ENCODE measurements around the gene INPP5F. TPM values are rescaled to one million over a fixed set of nuclear protein-coding genes. Genes with fewer than 3 reads are reported as not detected.

Gene INPP5F
- total RNA-seq, 1 experiment from 2014 or later: 26.4 TPM

DNA sequence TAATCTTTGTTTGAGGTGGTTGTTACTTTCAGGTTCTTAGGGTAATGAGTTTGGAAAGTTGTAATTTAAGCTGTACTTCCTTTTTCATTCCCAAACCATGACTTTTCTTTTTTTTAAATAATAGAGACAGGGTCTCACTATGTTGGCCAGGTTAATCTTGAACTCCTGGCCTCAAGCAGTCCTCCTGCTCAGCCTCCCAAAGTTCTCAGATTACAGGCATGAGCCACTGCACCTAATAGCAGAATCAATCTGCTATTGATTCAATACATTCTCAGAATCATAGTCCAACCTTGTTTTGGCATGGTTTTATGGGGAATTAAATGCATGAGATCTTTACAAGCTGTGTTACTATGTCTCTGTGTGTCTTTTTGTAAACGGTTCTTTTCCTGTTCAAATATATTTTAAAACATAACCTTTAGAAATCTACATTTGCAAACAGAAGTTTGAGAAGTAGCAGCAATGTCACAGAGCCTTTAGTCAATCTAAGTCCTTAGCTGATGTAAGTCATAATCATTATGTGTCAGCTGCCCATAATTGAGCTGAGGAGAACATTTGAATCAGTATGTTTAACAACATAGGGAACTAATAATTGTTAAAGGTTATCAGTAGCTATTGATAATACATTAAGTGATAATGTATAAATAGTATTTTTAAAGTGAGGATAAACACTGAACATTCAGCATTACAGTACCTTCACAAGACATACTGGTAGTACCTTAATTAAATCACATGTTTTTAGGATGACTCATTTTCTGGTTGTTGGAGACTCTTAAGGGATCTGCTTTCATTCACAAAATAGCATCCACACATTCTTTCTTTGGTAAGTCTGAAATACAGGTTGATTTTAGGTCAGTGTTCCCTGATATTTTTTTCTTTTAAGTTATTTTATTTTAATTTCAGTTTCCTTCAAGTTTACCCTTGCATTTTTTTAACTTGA, 8.8 kb downstream of the INPP5F start:
- intact Hi-C loops (cut with micrococcal nuclease; ENCODE audit: unreplicated experiment): no loop called here
- no peaks in the 10 kb centered on the region for H3K36me3 Mint-ChIP-seq (ENCODE audit: insufficient read depth, unreplicated experiment)
- TF ChIP-seq, protein P1, sequence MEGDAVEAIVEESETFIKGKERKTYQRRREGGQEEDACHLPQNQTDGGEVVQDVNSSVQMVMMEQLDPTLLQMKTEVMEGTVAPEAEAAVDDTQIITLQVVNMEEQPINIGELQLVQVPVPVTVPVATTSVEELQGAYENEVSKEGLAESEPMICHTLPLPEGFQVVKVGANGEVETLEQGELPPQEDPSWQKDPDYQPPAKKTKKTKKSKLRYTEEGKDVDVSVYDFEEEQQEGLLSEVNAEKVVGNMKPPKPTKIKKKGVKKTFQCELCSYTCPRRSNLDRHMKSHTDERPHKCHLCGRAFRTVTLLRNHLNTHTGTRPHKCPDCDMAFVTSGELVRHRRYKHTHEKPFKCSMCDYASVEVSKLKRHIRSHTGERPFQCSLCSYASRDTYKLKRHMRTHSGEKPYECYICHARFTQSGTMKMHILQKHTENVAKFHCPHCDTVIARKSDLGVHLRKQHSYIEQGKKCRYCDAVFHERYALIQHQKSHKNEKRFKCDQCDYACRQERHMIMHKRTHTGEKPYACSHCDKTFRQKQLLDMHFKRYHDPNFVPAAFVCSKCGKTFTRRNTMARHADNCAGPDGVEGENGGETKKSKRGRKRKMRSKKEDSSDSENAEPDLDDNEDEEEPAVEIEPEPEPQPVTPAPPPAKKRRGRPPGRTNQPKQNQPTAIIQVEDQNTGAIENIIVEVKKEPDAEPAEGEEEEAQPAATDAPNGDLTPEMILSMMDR (IDR thresholded peaks at IDR 0.05; ENCODE audit: insufficient read depth in 1 of 2, low read depth in 1 of 2, low read length in 1 of 2, severe bottlenecking in 1 of 2, unreplicated experiment in 1 of 2): no peak
- H3K4me1 Mint-ChIP-seq (ENCODE audit: low read depth, unreplicated experiment): peaks cover 28% of the 10 kb centered on the region
- BruUV-seq (replicated peaks): no TSS peak
- H3K27me3 ChIP-seq (replicated peaks; ENCODE audit: control insufficient read depth, insufficient read depth, low read length): no peaks in the 10 kb centered on the region
- no peak overlapping the region for H3K4me3 Mint-ChIP-seq (ENCODE audit: unreplicated experiment)
- no peaks in the 10 kb centered on the region for H3K36me3 ChIP-seq (ENCODE audit: control insufficient read depth, insufficient read depth, low read length)
- H3K27ac Mint-ChIP-seq (ENCODE audit: unreplicated experiment): no peak overlapping the region
- peaks cover 43% of the 10 kb centered on the region for H3K4me1 ChIP-seq
- H3K4me3 ChIP-seq (ENCODE audit: low read depth, low read length): no peak overlapping the region
- no peaks in the 10 kb centered on the region for H3K27me3 Mint-ChIP-seq (ENCODE audit: insufficient read depth, unreplicated experiment)
- POLR2A ChIA-PET: interaction anchor here (2.5 kb wide), 1 partner anchor 9 kb away, joined by 14 read pairs; the partner anchor contains the start of gene INPP5F
- DNase-seq: no peak
- no peaks in the 10 kb centered on the region for H3K9me3 ChIP-seq
- H3K9me3 Mint-ChIP-seq (ENCODE audit: unreplicated experiment): no peaks in the 10 kb centered on the region
- CTCF ChIA-PET: interaction anchor here (1.0 kb wide), 1 partner anchor 9 kb away, joined by 5 read pairs; the partner anchor contains the start of gene INPP5F

DNA sequence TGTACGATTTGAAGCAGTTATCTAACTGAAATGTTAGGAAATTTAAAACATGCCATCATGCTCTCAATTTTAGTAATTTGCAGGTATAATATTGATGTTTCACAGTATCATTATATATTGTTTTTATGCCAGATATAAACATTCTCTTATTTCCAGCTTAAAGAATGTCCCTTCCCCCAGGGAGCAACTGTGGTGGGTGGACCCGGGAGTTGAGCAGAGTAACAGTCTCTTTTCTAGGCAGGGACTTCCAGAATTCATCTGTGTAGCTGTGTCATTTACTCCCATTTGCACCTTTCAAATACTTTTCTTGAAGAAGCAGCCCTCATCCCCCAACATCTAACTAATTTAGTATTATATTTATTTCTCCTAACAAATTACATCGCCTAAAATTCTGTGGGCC, 9.6 kb downstream of the INPP5F start:
- Mint-ChIP-seq H3K27ac (ENCODE audit: unreplicated experiment) (no peak overlapping the region), H3K27me3 (ENCODE audit: insufficient read depth, unreplicated experiment) (no peaks in the 10 kb centered on the region), H3K4me1 (ENCODE audit: low read depth, unreplicated experiment) (peaks cover 34% of the 10 kb centered on the region), H3K9me3 (ENCODE audit: unreplicated experiment) (no peaks in the 10 kb centered on the region), H3K36me3 (ENCODE audit: insufficient read depth, unreplicated experiment) (no peaks in the 10 kb centered on the region), H3K4me3 (ENCODE audit: unreplicated experiment) (no peak overlapping the region)
- BruUV-seq (replicated peaks): no TSS peak
- Histone ChIP-seq H3K9me3 (no peaks in the 10 kb centered on the region), H3K36me3 (ENCODE audit: control insufficient read depth, insufficient read depth, low read length) (no peaks in the 10 kb centered on the region), H3K4me3 (ENCODE audit: low read depth, low read length) (no peak overlapping the region), H3K4me1 (peaks cover 47% of the 10 kb centered on the region), H3K27me3 (replicated peaks; ENCODE audit: control insufficient read depth, insufficient read depth, low read length) (no peaks in the 10 kb centered on the region)
- no peak for DNase-seq
- TF ChIP-seq, protein P1 (IDR thresholded peaks at IDR 0.05; ENCODE audit: insufficient read depth in 1 of 2, low read depth in 1 of 2, low read length in 1 of 2, severe bottlenecking in 1 of 2, unreplicated experiment in 1 of 2): no peak
- intact Hi-C loops (cut with micrococcal nuclease; ENCODE audit: unreplicated experiment): no loop called here
- CTCF ChIA-PET: no interaction called here
- POLR2A ChIA-PET: interaction anchor here (2.5 kb wide), 1 partner anchor 10 kb away, joined by 14 read pairs; the partner anchor contains the start of gene INPP5F

DNA sequence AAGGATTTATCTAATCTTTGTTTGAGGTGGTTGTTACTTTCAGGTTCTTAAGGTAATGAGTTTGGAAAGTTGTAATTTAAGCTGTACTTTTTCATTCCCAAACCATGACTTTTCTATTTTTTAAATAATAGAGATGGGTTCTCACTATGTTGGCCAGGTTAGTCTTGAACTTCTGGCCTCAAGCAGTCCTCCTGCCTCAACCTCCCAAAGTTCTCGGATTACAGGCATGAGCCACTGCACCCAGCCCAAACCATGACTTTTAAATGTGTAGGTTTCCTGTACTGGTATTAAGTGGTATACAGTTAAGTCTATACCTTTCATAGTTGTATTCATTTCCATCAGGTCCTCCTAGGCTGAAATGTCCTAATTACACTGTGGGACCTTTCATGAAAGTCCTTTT, 10.4 kb downstream of the INPP5F start:
- no peak overlapping the region for H3K4me3 ChIP-seq (ENCODE audit: low read depth, low read length)
- TF ChIP-seq, protein P1 (IDR thresholded peaks at IDR 0.05; ENCODE audit: insufficient read depth in 1 of 2, low read depth in 1 of 2, low read length in 1 of 2, severe bottlenecking in 1 of 2, unreplicated experiment in 1 of 2): no peak
- CTCF ChIA-PET: no interaction called here
- no peaks in the 10 kb centered on the region for H3K36me3 ChIP-seq (ENCODE audit: control insufficient read depth, insufficient read depth, low read length)
- Mint-ChIP-seq H3K36me3 (ENCODE audit: insufficient read depth, unreplicated experiment) (no peaks in the 10 kb centered on the region), H3K9me3 (ENCODE audit: unreplicated experiment) (no peaks in the 10 kb centered on the region), H3K27me3 (ENCODE audit: insufficient read depth, unreplicated experiment) (no peaks in the 10 kb centered on the region), H3K4me3 (ENCODE audit: unreplicated experiment) (no peak overlapping the region), H3K4me1 (ENCODE audit: low read depth, unreplicated experiment) (peaks cover 34% of the 10 kb centered on the region), H3K27ac (ENCODE audit: unreplicated experiment) (no peak overlapping the region)
- no peaks in the 10 kb centered on the region for H3K9me3 ChIP-seq
- H3K4me1 ChIP-seq: peaks cover 51% of the 10 kb centered on the region
- POLR2A ChIA-PET: interaction anchor here (2.5 kb wide), 1 partner anchor 10 kb away, joined by 14 read pairs; the partner anchor contains the start of gene INPP5F
- intact Hi-C loops (cut with micrococcal nuclease; ENCODE audit: unreplicated experiment): no loop called here
- DNase-seq: no peak
- BruUV-seq (replicated peaks): no TSS peak
- no peaks in the 10 kb centered on the region for H3K27me3 ChIP-seq (replicated peaks; ENCODE audit: control insufficient read depth, insufficient read depth, low read length)
